ENCODE measurements around the gene EML6. TPM values are rescaled to one million over a fixed set of nuclear protein-coding genes. Genes with fewer than 3 reads are reported as not detected.
A peak's percentile ranks its signal among the peaks of the same experiment; 100 is the strongest.
"Not testable (repeated sequence)": the region's sequence is repeated elsewhere in the genome, so short reads cannot be mapped to it uniquely, and the experiment has no call there.

EML6 gene
- total RNA-seq, 1 donor = 2.7 TPM

DNA sequence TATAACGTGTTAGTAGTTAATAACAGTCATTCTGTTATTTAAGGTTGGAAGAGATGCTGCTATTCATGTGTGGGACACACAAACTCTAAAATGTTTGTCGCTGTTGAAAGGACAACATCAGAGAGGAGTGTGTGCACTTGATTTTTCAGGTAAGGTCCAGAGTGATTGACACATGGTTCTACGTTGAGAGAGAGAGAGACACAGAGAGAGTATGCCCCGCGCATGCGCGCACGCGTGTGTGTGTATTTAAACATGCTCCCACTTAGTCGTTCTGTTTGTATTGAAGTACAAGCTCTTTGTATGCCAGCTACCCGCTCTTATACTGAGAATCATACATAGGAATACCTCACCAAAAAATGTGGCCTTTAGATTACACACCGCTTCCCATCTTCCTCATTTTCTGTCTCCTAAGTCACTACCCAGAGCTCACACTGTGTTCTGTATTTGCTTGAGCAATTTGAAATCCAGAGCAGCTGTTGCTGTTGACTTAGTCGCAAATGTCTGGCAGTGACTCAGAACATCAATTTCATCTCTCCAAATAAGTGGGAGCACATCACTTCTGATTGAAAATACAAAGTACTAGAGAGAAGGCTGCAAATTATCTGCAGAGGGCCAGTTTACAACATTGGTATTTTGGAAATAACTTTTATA lies 148.1 kb downstream of the EML6 start:
- DNase-seq (ENCODE audit: low read depth in 2 of 3, low spot score in 2 of 3) = no peak

DNA sequence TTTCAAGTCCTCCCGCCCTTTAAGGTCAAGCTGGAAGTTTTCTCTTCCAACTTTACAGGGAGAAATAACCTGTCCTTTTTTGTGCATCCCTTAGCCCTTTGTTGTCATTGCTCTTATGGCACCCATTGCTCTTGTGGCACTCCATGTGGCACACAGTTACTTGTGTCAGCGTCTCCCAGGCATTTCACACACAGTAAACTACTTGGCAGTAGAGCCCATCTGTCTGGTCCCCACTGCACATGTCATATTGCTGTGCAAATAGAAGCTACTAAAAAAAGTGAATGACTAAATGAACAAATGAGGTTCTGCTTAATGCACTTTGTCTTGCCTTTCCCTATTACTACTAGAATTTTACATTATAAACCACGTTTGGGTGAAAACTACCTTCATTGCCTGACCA lies 149.3 kb downstream of the EML6 start:
- DNase-seq (ENCODE audit: low read depth in 2 of 3, low spot score in 2 of 3) = no peak

DNA sequence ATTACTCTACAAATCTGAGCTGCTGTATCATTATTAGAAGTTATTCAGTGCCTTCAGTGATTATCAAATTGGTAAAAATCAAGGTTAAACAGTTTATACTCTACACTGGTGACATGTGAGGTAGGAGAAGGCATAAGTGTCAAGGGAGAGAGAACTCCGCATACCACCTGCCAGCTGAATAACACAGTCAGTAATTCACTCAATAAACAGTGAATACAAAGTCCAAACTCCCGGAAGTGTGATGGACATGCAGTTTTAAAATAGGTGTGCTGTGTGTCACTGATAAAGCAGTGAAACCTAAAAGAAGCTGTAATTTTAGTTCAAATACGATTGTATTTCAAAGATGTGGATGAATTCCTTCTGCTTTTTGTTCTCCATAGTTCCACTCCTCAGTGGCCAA lies 149.8 kb downstream of the EML6 start:
- DNase-seq (ENCODE audit: low read depth in 2 of 3, low spot score in 2 of 3) = not testable (repeated sequence)

DNA sequence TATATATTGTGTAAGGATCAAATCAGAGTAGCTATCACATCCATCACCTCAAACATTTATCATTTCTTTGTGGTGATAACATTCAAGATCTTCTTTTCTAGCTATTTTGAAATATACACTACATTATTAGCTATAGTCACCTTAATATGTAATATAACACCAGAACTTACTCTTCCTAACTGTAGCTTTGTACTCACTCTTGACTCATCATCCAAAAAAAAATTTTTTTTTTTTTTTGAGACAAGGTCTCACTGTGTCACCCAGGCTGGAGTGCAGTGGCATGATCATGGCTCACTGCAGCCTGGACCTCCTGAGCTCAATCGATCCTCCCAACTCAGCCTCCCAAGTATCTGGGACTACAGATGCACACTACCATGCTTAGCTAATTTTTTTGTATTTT lies 153.3 kb downstream of the EML6 start:
- no peak for DNase-seq (ENCODE audit: low read depth in 2 of 3, low spot score in 2 of 3)

DNA sequence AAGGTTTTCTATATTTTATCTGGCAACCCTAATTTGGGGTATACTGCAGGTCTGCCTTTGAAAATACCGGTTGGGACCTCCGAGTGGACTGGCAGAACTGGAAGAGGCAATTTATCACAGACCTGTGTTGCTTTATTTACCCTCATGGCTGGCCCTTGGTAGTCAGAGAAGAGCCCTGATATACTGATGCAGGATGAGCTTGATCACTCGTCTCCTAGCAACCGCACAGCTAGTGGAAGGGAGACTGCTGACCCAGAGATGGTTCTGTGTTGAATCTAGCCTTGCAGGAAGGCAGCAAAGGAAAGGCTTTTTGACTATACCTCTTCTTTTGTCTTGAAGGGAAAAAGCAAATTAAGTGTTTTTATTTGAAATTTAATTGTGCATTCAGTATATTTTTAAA lies 154.7 kb downstream of the EML6 start:
- no peak for DNase-seq (ENCODE audit: low read depth in 2 of 3, low spot score in 2 of 3)

DNA sequence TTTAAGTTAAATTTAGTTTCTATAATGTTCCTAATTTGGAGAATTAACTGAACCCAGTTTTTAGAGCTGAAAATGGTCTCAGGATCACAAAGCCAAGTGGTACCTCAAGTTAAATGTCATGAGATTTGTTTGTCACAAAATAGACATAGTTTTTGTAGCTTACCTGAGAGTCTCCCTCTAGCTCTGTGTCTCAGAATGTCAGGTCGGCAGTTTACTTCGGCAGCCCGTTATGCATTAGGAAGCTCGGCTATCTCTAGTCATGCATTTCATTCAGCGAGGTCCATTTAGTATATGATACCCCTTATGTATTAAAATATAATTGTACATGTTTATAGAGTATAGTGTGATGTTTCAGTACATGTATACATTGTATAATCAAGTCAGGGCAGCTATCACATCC lies 155.6 kb downstream of the EML6 start:
- DNase-seq (ENCODE audit: low read depth in 2 of 3, low spot score in 2 of 3) = no peak

DNA sequence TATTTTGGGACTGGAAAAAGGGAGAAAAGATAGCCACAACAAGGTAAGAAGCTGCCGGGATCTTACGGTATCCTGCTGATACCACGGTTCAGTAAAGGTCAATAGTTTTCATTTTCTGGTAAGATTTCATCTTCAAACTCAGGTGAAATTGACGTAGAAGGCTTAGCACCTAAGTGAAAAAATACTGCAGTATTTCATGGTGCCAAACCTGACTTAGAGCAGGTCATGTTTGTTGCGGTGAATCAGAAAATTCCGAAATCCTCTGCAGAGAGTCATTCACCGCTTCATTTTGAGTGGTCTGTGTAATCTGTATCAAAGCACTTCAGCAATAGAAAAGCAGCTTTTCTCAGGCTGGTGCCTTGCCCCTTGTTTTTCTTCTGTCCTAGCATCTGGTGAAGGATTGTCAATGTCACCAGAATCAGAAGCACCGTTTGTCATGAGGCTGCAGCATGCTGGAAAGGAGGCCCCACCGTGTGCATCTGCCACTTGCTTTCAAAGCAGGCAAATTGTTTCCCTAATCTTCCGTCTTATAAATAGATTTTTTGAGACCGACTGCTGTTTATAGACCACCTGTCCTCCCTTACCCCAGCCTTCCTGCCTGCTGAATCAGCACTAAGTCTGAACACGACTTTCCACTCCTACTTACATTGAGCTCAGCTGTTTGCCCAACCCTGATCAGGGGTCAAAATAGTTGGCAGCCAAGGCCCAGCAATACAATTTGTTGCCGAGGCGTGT lies 156.3 kb downstream of the EML6 start:
- DNase-seq (ENCODE audit: low read depth in 2 of 3, low spot score in 2 of 3) = peak in 1 of 3 donors; percentile 18

DNA sequence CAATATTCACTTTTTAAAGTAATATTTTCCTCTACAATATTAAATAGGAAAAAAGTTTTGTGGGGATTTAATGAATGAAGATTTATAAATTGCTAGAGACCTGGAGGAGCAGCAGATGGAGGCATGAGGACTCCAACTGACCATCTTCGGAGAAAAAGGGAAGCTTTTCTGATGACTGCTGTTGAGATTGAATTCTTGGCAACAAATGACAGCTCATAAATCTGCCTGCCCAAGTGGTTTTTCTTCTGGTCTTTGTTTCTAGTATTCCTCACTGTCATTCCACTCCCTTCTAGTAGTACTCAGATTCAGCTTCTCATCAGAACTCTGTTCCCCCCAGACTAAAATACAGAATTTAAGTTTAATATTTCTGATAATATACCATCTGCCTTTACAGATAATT lies 157.0 kb downstream of the EML6 start:
- peak in 1 of 3 donors; percentile 46 for DNase-seq (ENCODE audit: low read depth in 2 of 3, low spot score in 2 of 3)

DNA sequence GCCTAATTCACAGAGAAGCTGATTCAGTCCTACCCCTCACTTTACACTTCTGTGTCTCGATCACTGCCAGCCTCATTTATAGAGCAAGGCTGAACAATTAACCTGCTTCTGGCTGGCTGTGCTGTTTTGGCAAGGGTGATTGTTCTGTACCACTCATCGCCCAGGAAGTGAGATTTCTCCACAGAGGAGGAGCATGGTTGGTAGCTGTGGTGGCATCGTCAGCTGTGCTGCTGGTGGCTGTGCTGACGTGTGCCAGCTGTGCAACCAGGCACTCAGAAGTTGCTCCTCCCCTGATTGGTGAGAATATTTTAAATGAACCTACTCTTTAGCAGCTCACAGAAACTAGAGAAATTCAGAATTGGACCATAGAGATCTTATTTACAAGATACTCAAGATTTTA lies 158.3 kb downstream of the EML6 start:
- DNase-seq (ENCODE audit: low read depth in 2 of 3, low spot score in 2 of 3) = no peak

DNA sequence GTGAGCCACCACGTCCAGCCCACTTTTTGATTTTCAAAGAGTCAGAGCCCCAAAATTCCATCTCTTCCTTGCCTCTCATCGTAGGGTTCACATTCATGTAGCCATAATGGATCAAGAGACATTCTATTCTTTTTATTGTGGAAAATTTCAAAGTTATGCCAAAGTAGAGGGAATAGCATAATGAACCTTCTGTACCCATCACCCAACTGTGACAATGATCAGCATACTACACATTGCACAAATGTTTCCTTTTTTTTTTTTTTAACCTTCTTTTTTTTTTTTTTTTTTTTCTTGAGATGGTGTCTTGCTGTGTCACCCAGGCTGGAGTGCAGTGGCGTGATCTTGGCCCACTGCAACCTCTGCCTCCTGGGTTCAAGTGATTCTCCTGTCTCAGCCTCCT lies 162.4 kb downstream of the EML6 start:
- no peak for DNase-seq (ENCODE audit: low read depth in 2 of 3, low spot score in 2 of 3)

DNA sequence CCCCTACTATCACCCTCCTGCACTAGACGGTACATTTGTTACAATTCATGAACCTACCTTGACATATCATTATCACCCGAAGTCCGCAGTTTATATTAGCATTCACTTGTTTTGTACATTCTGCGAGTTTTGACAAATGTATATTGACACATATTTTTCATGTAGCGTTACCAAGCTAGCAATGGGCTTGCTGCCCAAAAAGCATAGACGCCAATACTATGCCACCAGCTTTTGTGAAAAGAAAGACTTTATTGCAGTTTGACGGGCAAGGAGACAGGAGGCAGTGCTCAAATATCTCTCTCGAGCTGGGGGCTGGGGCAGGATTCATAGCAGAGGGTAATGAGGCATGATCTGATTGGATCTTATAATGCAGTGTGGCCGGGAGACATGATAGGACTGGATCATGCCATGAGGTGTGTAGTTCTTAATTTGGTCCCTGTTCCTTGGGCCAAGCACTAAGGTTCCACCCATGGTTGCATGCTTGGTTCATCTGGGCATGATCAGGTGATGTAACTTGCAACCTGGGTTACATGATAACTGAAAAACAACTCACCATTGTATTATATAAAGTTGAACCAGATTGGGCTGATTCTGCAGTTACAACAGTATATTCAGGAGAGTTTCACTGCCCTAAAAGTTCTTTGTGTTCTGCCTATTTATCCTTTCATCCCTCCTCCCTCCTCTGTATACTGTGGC lies 164.5 kb downstream of the EML6 start:
- no peak for DNase-seq (ENCODE audit: low read depth in 2 of 3, low spot score in 2 of 3)

DNA sequence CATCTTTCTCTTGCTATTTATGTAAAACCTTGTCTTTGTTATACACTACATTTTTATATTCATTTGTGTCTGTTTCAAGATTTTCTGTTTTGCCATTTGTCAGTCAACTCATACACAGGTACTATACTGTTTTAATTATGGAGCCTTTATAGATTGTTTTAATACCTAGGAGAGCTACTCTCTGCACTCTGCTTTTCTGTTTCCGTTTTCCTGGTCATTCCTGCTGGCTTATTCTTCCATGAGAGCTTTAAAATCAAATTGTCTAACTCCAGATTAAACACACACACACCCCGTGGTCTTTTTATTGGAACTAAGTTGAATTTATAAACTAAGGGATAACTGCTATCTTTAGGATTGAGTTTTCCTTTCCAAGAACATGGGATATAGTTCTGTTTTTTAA lies 165.6 kb downstream of the EML6 start:
- no peak for DNase-seq (ENCODE audit: low read depth in 2 of 3, low spot score in 2 of 3)

DNA sequence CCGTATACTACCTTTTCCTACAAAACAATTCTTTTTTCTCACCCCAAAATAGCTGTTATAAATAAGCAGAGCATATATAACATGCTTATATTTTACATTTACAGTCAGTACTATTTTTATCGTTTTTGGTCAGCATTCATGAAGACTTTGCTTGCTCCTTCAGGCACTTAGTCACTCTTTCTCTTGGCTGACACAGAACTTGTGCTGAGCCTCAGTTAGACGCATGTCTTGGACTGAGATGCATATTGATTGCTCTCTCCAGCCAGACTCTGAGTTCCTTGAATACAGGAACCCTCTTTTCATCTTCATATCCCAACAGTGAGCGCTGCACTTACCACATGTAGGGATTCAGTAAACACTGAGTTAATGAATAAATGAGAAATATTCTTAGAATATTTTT lies 168.4 kb downstream of the EML6 start:
- DNase-seq (ENCODE audit: low read depth in 2 of 3, low spot score in 2 of 3) = no peak

DNA sequence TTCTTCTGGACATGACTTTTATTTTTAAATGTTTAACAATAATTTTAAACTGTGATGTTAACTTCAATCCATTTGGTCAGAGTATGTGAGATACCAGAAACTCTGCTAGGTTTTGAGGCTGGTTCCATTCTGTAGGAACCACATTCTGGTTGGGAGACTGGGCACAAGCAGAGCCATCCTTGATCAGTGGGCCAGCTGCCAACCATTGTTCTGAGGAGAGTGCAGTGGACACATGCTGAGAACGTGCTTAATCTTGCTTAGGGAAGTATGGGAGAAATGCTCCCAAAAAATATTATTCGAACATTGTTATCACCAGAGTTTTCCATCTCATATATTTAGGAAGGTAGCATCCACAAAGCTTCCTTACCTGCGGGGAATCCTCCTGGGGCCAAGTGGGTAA lies 171.0 kb downstream of the EML6 start:
- DNase-seq (ENCODE audit: low read depth in 2 of 3, low spot score in 2 of 3) = no peak

DNA sequence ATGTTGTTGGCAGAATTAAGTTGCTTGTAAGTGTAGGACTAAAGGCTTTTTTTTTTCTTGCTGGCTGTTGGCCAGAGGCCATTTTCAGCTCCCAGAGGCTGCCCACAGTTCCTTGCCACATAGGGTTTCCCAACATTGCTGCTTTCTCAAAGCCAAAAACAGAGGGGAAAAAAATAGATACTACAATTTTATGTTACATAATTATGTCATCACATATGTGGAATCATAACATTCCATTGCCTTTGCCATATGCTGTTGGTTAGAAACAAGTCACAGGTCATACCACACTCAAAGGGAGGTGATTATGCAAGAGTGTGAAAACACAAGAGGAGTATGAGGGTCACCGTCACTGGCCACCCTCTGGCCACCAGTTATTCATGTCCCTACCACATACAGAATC lies 172.3 kb downstream of the EML6 start:
- DNase-seq (ENCODE audit: low read depth in 2 of 3, low spot score in 2 of 3) = no peak

DNA sequence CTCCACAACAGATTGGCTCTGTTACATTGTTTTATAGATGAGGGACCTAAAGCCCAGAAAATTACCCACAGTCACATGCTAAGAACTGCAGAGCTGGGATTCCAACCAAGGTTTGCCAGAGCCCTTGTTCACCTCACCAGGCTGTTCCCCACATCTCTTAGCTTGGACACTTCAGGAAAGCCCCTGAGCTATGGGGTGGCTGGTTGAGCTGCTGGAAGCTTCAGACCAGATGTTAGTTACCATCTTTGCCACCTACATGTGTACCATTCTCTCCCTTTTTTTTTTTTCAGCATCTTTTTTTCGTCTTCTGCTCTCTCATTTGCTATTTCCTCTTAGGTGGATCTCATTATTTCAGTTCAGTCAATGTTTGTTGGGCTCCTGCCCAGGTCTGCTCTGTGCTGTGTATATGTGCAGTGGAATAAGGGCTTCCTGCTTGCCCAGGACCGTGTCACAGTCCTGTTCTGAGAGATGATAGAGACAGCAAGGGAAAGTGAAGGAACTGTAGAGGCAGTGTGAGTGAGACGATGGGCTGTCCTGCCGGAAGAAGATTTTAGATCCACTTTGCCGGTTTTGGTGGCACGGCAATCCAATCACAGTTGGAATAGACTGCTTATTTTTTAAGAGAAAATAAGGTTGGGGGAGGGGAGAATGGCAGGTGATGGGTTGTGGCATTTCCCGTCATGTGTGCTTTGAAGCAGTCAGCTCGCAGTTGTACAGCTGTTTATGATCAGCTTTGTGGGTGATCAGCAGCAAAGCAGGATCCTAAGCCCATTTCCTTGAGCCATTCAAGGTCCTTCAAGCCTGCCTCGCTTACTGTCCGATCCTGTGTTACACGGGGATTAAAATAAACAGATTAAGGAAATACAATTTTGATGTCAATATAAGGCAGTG lies 174.2 kb downstream of the EML6 start:
- DNase-seq (ENCODE audit: low read depth in 2 of 3, low spot score in 2 of 3) = no peak

DNA sequence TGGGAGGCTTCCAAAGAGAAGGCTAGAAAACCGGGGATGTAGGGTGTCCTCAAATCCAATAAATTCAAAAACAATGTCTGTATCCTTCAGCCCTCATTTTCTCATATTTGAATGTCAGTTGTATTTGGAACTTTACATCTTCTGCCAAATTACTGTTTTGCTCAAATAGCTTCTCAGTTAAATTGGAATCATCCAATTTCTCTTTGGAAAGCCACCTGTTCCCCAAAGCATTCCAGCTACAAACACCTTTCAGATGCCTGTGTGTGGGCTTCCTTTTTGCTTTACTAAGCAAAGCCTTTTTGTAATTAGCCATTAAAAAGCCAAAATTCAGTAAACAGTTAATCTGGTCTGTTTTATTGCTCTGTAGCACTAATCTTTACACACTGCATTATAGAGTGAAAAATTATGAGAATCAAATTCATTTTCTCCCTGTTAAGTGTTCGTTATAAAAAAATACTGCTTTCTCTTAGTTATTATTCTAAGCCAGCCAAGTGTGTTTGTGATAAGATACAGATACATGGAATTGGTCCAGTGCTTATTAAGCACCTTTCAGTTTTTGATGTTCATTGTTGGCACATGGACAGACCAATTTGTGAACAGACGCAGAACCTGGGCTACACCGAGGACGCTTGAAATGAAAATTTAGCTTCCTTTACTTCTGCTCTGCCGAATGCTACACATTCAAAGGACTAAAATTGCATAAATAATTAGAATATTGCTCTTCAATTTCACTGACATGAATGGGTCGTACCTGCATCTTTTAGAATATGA lies 175.2 kb downstream of the EML6 start:
- no peak for DNase-seq (ENCODE audit: low read depth in 2 of 3, low spot score in 2 of 3)

DNA sequence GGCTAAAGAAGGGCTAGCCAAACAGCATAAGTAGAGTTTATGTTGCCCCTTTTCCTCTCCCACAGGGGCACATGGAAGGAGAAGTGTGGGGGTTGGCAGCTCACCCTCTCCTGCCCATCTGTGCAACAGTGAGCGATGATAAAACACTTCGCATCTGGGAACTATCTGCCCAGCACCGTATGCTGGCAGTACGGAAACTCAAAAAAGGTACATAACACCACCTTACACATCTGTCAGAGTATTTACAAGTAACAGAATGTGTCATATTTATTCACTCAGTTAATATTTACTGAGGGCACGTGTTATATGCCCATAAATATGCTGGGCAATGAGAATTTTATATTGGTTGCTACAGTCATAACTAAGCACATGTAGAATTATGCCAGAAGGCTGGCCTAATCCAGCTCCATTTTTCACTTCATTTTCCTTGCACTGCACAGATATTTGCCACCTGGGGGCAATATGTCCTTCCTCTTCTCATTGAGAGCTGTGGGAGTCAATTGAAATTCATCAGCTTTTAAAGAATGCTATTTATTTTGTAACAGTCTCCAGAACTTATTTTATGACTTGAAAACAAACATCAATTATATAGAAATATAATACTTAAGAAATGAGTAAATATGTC lies 176.2 kb downstream of the EML6 start:
- DNase-seq (ENCODE audit: low read depth in 2 of 3, low spot score in 2 of 3) = peak in 2 of 3 donors; percentile 44 to 77

DNA sequence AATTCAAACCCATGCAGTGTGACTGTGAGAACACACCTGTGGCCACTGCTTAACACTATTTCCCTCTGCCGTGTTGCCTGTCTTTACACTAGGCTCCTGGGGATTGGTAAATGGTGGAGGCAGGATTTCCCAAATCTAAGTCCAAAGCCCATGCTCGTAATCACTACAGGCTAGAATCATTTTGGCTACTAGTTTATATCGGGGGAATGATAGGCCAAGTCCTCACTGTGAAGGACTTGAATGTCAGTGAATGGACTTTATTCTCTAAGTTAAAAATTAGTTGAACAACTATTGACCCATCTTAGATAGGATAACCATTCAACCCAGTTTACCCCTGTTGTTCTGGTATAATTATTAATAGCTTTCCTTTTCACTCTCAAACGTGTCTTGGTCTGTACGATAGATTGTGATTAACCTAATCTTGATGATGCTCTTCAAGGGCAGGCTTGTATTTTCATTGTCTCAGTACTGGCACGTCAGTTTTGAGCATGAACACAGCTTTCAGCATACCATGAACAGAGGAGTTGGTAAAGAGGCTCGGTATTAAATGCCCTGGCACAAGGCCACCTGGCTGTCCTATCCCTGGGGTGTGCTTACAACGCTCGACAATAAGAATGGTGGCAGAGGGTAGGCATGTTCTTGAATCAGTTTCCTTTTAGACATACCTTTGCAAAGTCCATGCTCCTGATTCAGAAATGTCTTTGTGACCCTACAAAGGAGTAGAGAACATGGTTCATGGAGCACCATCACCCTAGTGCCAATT lies 177.9 kb downstream of the EML6 start:
- DNase-seq (ENCODE audit: low read depth in 2 of 3, low spot score in 2 of 3) = no peak

Measured in hematopoietic multipotent progenitor cell (in vitro differentiated cells).